ENCODE measurements around the gene TMSB10. TPM values are rescaled to one million over a fixed set of nuclear protein-coding genes. Genes with fewer than 3 reads are reported as not detected.

TMSB10 gene
- polyA plus RNA-seq, 1 donor (not counting 4 experiments of a cell fraction or from before 2014, with no cell fraction given): 3,595 TPM

DNA sequence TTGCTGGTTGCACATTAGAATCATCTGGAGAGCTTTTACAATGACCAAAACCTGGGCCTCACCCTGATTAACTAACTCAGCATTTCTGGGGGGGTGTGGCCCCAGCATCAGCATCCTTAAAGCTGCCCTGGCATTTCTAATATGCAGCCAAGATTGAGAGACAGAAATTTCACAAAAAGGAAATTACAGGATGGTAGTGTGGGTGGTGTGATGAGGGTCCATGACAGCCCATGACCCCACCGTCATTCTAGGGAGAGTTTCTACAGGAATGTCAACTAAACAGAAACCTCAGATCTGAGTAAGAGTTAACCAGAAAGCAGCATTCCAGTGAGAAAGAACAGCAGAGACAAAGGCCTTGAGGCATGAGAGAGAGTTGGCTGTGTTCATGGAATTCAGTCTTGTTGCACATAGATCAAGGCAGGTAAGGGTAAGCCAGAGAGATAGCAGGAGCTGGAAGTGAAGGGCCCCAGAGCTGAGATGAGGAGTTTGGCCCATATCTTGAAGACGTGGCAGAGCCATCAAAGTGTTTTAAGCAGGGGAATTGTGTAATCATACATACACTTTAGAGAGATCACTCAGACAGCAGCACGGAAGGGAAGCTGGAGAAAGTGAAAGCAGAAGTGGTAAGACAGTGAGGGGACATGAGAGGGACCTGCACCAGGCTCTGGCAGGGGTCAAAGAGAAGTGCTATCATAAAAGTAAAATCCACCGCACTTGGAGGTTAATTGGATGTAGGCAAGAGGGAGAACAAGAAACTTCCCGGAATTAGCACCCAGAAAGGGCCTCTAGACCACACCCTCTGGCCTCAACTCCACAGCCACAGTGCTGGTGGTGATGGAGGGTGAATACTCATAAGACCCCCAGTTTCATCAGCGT is 16.8 kb upstream of the TMSB10 start:
- no peaks in the 10 kb centered on the region for H4K20me1 ChIP-seq (ENCODE audit: control insufficient read depth, extremely low read depth, insufficient read depth, low read length)
- H2AFZ ChIP-seq (ENCODE audit: control insufficient read depth, low read length): peak overlapping the region; percentile 89
- no peaks in the 10 kb centered on the region for H3K27me3 ChIP-seq (ENCODE audit: control insufficient read depth, extremely low read depth, insufficient read depth, low read length)
- dilution Hi-C loops (cut with MboI; ENCODE audit: extremely low pct_ligation_motif_present, low sequenced_read_pairs): no loop called here
- H3K9me1 ChIP-seq (ENCODE audit: control insufficient read depth, extremely low read depth, insufficient read depth, low read length): no peaks in the 10 kb centered on the region
- H3K4me2 ChIP-seq (ENCODE audit: control insufficient read depth, extremely low read depth, insufficient read depth, low read depth, low read length): peak overlapping the region; percentile 97
- peak overlapping the region in 2 of 3 experiments; percentile 50 to 54 for H3K4me3 ChIP-seq (ENCODE audit: control insufficient read depth in 2 of 3, extremely low read depth in 1 of 3, insufficient read depth in 2 of 3, low read depth in 1 of 3, low read length in 3 of 3)
- peak overlapping the region; percentile 1 for H3K27ac ChIP-seq (ENCODE audit: control insufficient read depth, insufficient read depth, low read length)
- peak overlapping the region; percentile 26 for H3K9ac ChIP-seq (ENCODE audit: control insufficient read depth, extremely low read depth, insufficient read depth, low read length)
- peaks cover 10% of the 10 kb centered on the region for H3K4me1 ChIP-seq (ENCODE audit: control insufficient read depth, extremely low read depth, insufficient read depth, low read length)
- H3K79me2 ChIP-seq (ENCODE audit: control insufficient read depth, insufficient read depth, low read length): no peaks in the 10 kb centered on the region
- no peak for TF ChIP-seq CTCF (optimal IDR thresholded peaks at IDR 0.05 in 1 of 3, IDR thresholded peaks at IDR 0.05 in 1 of 3, conservative IDR thresholded peaks at IDR 0.05 in 1 of 3; ENCODE audit: extremely low read depth in 1 of 3, insufficient read depth in 2 of 3, low read length in 3 of 3)
- TF ChIP-seq EZH2 (IDR thresholded peaks at IDR 0.05; ENCODE audit: low read length): no peak
- FAIRE-seq: peak; percentile 49
- H3K36me3 ChIP-seq (ENCODE audit: control insufficient read depth in 2 of 2, extremely low read depth in 1 of 2, insufficient read depth in 2 of 2, low read length in 2 of 2): no peaks in the 10 kb centered on the region
- H3K9me3 ChIP-seq (ENCODE audit: control insufficient read depth, low read depth, low read length): no peaks in the 10 kb centered on the region
- no peak for DNase-seq (ENCODE audit: low read depth, low spot score)

DNA sequence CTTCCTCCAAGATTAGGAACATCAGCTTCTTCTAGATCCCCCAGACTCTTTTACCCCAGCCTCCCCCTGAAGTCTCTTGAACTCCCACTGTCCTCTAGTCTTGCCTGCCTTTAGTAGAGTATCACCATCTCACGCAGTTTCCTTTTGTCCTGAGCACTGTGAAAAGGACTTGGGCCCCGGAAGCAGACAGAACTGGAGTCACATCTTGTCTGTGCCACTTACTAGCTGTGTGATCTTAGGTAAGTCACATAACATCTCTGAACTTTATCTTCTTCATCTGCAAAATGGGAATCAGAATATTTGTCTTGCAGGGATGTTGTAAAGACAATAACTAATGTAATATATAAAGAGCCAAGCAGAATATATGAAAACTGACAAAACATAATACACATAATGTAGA is 16.1 kb upstream of the TMSB10 start:
- H3K27ac ChIP-seq (ENCODE audit: control insufficient read depth, insufficient read depth, low read length): peak overlapping the region; percentile 1

More for the DNA sequence above, 16.1 kb upstream of the TMSB10 start:
- H3K9ac ChIP-seq (ENCODE audit: control insufficient read depth, extremely low read depth, insufficient read depth, low read length): peak overlapping the region; percentile 26
- peaks cover 16% of the 10 kb centered on the region for H3K4me1 ChIP-seq (ENCODE audit: control insufficient read depth, extremely low read depth, insufficient read depth, low read length)
- peak overlapping the region; percentile 97 for H3K4me2 ChIP-seq (ENCODE audit: control insufficient read depth, extremely low read depth, insufficient read depth, low read depth, low read length)
- H3K9me3 ChIP-seq (ENCODE audit: control insufficient read depth, low read depth, low read length): no peaks in the 10 kb centered on the region
- DNase-seq (ENCODE audit: low read depth, low spot score) (no peak), FAIRE-seq (no peak)
- H3K79me2 ChIP-seq (ENCODE audit: control insufficient read depth, insufficient read depth, low read length): no peaks in the 10 kb centered on the region
- dilution Hi-C loops (cut with MboI; ENCODE audit: extremely low pct_ligation_motif_present, low sequenced_read_pairs): no loop called here
- no peaks in the 10 kb centered on the region for H3K27me3 ChIP-seq (ENCODE audit: control insufficient read depth, extremely low read depth, insufficient read depth, low read length)
- no peaks in the 10 kb centered on the region for H3K9me1 ChIP-seq (ENCODE audit: control insufficient read depth, extremely low read depth, insufficient read depth, low read length)
- TF ChIP-seq CTCF (optimal IDR thresholded peaks at IDR 0.05 in 1 of 3, IDR thresholded peaks at IDR 0.05 in 1 of 3, conservative IDR thresholded peaks at IDR 0.05 in 1 of 3; ENCODE audit: extremely low read depth in 1 of 3, insufficient read depth in 2 of 3, low read length in 3 of 3) (no peak), EZH2 (IDR thresholded peaks at IDR 0.05; ENCODE audit: low read length) (no peak)
- H3K36me3 ChIP-seq (ENCODE audit: control insufficient read depth in 2 of 2, extremely low read depth in 1 of 2, insufficient read depth in 2 of 2, low read length in 2 of 2): no peaks in the 10 kb centered on the region
- H2AFZ ChIP-seq (ENCODE audit: control insufficient read depth, low read length): peak overlapping the region; percentile 89
- H4K20me1 ChIP-seq (ENCODE audit: control insufficient read depth, extremely low read depth, insufficient read depth, low read length): no peaks in the 10 kb centered on the region
- H3K4me3 ChIP-seq (ENCODE audit: control insufficient read depth in 2 of 3, extremely low read depth in 1 of 3, insufficient read depth in 2 of 3, low read depth in 1 of 3, low read length in 3 of 3): peak overlapping the region in 2 of 3 experiments; percentile 50 to 54

All from keratinocyte (primary cell).